Epithelial cell of esophagus (primary cell): ENCODE measurements around the gene NLRP6.

Experiments
- DNase-seq: peaks from one replicate; pipeline ENCODE4 v3.0.0; 2010; ENCODE audit warnings: low read depth
- H3K4me3 ChIP-seq: 2 replicates; pipeline ENCODE4 v1.5.1; 2011; ENCODE audit warnings: mild to moderate bottlenecking, low read length, control low read depth
- TF ChIP-seq, protein P1 (sequence below): IDR thresholded peaks from 2 replicates; pipeline ENCODE4 v1.5.1; 2011; ENCODE audit warnings: low read depth, mild to moderate bottlenecking, low read length, control low read depth, inconsistent platforms; ENCODE audit not compliant: insufficient read depth; ENCODE audit errors: missing control alignments

The NLRP6 gene

GRCh38 chr11:255816-256215 is 22.4 kb upstream of the NLRP6 start:
- TF ChIP-seq, protein P1, sequence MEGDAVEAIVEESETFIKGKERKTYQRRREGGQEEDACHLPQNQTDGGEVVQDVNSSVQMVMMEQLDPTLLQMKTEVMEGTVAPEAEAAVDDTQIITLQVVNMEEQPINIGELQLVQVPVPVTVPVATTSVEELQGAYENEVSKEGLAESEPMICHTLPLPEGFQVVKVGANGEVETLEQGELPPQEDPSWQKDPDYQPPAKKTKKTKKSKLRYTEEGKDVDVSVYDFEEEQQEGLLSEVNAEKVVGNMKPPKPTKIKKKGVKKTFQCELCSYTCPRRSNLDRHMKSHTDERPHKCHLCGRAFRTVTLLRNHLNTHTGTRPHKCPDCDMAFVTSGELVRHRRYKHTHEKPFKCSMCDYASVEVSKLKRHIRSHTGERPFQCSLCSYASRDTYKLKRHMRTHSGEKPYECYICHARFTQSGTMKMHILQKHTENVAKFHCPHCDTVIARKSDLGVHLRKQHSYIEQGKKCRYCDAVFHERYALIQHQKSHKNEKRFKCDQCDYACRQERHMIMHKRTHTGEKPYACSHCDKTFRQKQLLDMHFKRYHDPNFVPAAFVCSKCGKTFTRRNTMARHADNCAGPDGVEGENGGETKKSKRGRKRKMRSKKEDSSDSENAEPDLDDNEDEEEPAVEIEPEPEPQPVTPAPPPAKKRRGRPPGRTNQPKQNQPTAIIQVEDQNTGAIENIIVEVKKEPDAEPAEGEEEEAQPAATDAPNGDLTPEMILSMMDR, result no peak
- DNase-seq, result no peak
- no peak overlapping the region for H3K4me3 ChIP-seq

DNA sequence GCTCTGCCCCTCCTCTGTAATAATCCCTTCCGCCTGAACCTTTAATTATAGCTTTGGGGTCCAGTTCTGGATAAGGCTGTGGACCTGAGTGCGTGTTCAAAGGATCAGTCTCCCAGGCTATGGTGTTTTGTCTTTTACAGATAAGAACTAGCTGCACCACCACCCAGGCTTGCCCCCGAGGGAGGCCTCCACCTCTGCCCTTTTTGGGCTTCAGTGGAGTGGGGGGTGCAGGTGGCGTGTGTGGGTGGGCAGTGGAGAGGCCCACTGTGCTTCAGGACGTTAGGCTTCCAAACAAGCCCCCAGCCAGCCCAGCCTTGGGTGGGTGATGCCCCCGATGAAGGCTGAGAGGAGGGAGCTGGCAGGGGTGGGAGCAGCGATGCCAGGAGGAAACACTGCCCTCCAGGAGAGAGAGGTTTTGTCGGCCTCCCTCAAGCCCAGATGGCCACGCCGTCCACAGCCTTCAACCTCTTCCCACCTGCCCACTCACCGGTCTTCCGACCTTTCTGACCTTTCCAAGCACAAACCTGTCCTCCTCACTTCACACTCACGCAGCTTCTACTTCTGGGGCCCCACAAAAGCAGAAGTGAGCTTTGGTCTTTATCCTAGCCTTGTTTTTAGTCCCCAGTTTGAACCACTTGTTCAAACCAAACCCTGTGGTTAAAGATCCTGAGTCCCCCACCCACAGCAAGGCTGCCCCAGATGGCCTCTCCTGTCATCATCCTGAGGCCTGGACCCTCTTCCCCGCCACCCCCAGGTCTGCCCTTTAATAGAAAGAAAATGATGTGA is 21.1 kb upstream of the NLRP6 start:
- no peak for DNase-seq
- TF ChIP-seq, protein P1, result no peak
- no peak overlapping the region for H3K4me3 ChIP-seq

GRCh38 chr11:257766-258493 is 20.3 kb upstream of the NLRP6 start:
- no peak for DNase-seq
- H3K4me3 ChIP-seq, result no peak overlapping the region
- TF ChIP-seq, protein P1, result peak; percentile 8

GRCh38 chr11:259413-259812 is 18.8 kb upstream of the NLRP6 start:
- DNase-seq, result no peak
- TF ChIP-seq, protein P1, result no peak
- H3K4me3 ChIP-seq, result no peak overlapping the region

DNA sequence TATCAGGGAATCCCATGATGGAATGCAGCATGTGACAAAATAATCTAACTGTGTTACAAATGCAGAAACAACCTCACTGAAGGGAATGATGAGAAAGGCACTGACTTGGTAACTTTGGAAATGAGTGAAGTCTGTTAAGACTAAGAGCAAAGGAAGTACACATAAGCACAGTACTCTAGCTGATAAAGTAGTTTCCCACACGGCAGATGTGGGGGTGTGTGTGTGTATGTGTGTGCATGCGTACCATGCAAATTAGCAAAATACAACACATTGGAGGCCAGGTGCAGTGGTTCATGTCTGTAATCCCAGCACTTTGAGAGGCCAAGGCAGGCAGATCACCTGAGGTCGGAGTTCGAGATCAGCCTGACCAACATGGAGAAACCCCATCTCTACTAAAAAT is 16.6 kb upstream of the NLRP6 start:
- H3K4me3 ChIP-seq, result no peak overlapping the region
- no peak for DNase-seq
- TF ChIP-seq, protein P1, result no peak

- DNase-seq, result no peak
- H3K4me3 ChIP-seq, result no peak overlapping the region
- TF ChIP-seq, protein P1, result no peak
These were observed 11.3 kb upstream of the NLRP6 start for GRCh38 chr11:266676-267439.
